Measurements from ENCODE around the gene PDLIM3. TPM values are rescaled to one million over a fixed set of nuclear protein-coding genes. Genes with fewer than 3 reads are reported as not detected.
"Not testable (repeated sequence)": the region's sequence is repeated elsewhere in the genome, so short reads cannot be mapped to it uniquely, and the experiment has no call there.

PDLIM3 gene
- polyA plus RNA-seq, 4 donors: 3.8 to 7.2 (median 4.2) TPM

- DNase-seq (ENCODE audit: low read depth in 4 of 4, low spot score in 3 of 4): no peak
Measured at GRCh38 chr4:185554365-185555126, 19.2 kb upstream of the PDLIM3 start.

- no peak for DNase-seq (ENCODE audit: low read depth in 4 of 4, low spot score in 3 of 4)
Measured at GRCh38 chr4:185552254-185552653, 16.9 kb upstream of the PDLIM3 start.

GRCh38 chr4:185550933-185551332, 15.6 kb upstream of the PDLIM3 start:
- no peak for DNase-seq (ENCODE audit: low read depth in 4 of 4, low spot score in 3 of 4)

GRCh38 chr4:185549095-185549639, 13.9 kb upstream of the PDLIM3 start:
- DNase-seq (ENCODE audit: low read depth in 4 of 4, low spot score in 3 of 4): no peak

- no peak for DNase-seq (ENCODE audit: low read depth in 4 of 4, low spot score in 3 of 4)
Measured at GRCh38 chr4:185548587-185548986, 13.3 kb upstream of the PDLIM3 start.

- DNase-seq (ENCODE audit: low read depth in 4 of 4, low spot score in 3 of 4): no peak
Measured at GRCh38 chr4:185546335-185546734, 11.0 kb upstream of the PDLIM3 start.

- DNase-seq (ENCODE audit: low read depth in 4 of 4, low spot score in 3 of 4): peak in 3 of 4 donors; percentile 59 to 78 (median 70)
Measured at GRCh38 chr4:185542626-185543315, 7.5 kb upstream of the PDLIM3 start.

GRCh38 chr4:185541251-185541727, 6.0 kb upstream of the PDLIM3 start:
- no peak for DNase-seq (ENCODE audit: low read depth in 4 of 4, low spot score in 3 of 4)

- no peak for DNase-seq (ENCODE audit: low read depth in 4 of 4, low spot score in 3 of 4)
Measured at GRCh38 chr4:185540487-185541120, 5.3 kb upstream of the PDLIM3 start.

GRCh38 chr4:185540040-185540439, 4.7 kb upstream of the PDLIM3 start:
- DNase-seq (ENCODE audit: low read depth in 4 of 4, low spot score in 3 of 4): no peak

- DNase-seq (ENCODE audit: low read depth in 4 of 4, low spot score in 3 of 4): no peak
Measured at GRCh38 chr4:185538806-185539205, 3.5 kb upstream of the PDLIM3 start.

GRCh38 chr4:185536411-185536709, 1.1 kb upstream of the PDLIM3 start:
- DNase-seq (ENCODE audit: low read depth in 4 of 4, low spot score in 3 of 4): no peak

GRCh38 chr4:185535612-185536410, 504 bp upstream of the PDLIM3 start:
- peak in 1 of 4 donors; percentile 41 for DNase-seq (ENCODE audit: low read depth in 4 of 4, low spot score in 3 of 4)

- no peak for DNase-seq (ENCODE audit: low read depth in 4 of 4, low spot score in 3 of 4)
Measured at GRCh38 chr4:185534511-185534865, 819 bp downstream of the PDLIM3 start.

- DNase-seq (ENCODE audit: low read depth in 4 of 4, low spot score in 3 of 4): no peak
Measured at GRCh38 chr4:185532795-185533324, 2.4 kb downstream of the PDLIM3 start.

- no peak for DNase-seq (ENCODE audit: low read depth in 4 of 4, low spot score in 3 of 4)
Measured at GRCh38 chr4:185532293-185532692, 3.0 kb downstream of the PDLIM3 start.

- DNase-seq (ENCODE audit: low read depth in 4 of 4, low spot score in 3 of 4): not testable (repeated sequence)
Measured at GRCh38 chr4:185531654-185532053, 3.7 kb downstream of the PDLIM3 start.

GRCh38 chr4:185529413-185529812, 5.9 kb downstream of the PDLIM3 start:
- no peak for DNase-seq (ENCODE audit: low read depth in 4 of 4, low spot score in 3 of 4)

GRCh38 chr4:185524888-185525863, 10.1 kb downstream of the PDLIM3 start:
- DNase-seq (ENCODE audit: low read depth in 4 of 4, low spot score in 3 of 4): no peak
